ENCODE data around the gene TCF7L1. TPM values are rescaled to one million over a fixed set of nuclear protein-coding genes. Genes with fewer than 3 reads are reported as not detected.

Gene TCF7L1
- total RNA-seq, 1 donor from 2014 or later, result 15.5 TPM

DNA sequence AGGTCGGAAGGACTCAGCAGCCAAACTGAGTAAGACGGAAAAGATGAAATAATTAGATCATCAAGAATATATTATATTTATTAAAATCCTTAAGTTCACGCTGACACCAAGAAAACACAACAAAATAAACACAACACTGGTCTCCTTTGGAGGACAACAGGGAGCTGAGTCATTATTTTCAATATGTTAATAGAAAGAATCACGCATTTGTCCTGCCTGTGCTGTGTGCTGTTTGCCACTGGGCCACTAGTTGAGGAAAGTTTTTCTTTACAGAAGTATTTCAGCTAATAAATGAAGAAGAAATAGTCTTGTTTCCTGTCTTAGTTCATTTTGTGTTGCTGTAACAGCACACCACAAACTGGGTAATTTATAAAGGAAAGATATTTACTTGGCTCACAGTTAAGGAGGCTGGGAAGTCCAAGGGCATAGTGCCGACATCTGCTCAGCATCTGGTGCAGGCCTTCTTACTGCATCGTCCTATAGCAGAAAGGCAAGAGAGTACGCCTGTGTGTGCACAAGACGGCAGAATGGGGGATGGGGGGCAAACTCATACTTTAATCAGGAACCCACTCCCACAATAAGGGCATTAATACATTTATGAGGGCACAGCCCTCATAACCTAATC is 88.0 kb downstream of the TCF7L1 start:
- DNase-seq (ENCODE audit: low spot score), result no peak

DNA sequence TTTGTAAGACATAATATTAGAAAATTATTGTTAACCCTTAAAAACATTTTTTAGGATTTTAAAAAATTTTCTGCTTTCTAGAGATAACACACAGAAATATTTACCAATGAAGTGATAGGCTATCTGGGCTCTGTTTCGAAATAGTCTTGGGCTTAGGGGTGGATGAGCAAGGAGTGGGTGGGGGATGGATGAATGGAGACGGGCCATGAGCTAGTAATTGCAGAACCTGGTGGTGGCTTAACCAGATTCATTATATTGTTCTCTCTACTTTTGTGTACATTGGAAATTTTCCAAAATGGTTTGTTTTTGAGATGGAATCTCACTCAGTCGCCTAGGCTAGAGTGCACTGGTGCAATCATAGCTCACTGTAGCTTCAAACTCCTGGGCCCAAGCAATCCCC is 89.6 kb downstream of the TCF7L1 start:
- no peak for DNase-seq (ENCODE audit: low spot score)

DNA sequence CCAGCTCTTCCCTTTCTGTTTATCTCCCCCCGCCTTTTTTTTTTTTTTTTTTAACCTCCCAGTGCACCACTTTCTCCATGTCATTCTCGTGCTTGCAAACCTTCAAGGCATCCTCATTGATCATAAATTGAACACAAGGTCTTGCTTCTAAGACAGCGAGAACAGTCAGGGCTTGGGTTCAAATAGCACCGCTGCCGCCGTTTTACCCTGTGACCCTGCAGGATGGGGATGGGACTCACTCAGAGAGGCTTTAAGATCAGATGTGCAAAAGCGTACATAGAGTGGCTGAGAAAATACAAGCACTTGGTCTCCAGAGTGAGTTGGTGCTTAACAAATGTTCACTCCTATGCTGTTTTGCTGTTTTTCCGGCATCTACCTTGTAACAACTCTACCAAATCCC is 93.6 kb downstream of the TCF7L1 start:
- no peak for DNase-seq (ENCODE audit: low spot score)

DNA sequence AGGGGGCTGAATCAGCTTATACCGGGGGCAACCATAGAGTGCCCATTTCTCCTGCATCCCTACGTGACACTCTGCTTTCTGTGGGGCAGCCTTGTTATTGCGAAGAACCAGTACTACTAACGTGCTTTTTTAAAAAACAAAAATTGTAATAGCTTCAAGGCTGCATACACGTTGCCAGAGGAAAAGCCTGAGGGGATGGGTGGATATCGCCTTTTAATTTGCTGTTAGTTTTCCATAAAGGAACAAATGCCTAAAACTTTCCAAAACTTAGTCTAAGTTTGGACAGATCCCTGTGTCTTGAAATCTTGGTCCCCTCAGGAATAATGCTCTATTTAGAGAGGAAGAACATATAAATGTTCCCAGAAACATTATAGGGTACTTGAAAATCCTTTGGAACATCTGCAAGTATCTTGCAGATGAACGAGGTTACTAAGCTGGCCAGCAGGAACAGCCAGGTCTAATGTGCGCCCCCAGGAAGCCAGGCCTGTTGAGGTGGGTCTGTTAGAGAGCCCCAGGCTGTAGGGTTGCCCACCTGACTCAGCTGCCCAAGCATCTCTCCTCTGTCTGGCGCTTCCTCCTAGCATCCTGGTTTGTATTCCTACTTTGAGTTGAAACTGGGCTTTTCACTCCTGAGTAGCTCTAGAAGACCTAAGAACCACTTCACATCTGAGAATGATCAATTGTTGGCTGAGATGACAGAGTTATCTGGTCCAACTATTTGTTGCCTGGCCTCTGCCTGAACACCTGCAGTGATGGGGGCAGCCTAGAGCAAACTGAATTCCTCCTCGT is 97.7 kb downstream of the TCF7L1 start:
- no peak for DNase-seq (ENCODE audit: low spot score)

DNA sequence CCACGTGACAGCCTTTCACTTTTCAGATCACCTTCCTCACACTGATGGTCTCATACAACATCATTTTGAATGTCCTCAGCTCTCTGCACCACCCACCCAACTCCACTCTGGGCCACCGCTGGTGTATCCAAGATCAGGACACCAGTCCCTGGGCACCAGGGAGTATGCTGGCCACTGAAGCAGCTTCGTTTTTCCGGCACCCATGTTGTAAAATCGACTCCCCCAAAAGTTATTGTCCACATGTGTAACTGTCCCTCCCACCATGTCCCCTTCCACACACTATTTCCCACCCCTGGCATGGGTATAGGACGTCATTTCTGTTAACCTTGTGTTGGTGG is 98.2 kb downstream of the TCF7L1 start:
- DNase-seq (ENCODE audit: low spot score), result no peak

DNA sequence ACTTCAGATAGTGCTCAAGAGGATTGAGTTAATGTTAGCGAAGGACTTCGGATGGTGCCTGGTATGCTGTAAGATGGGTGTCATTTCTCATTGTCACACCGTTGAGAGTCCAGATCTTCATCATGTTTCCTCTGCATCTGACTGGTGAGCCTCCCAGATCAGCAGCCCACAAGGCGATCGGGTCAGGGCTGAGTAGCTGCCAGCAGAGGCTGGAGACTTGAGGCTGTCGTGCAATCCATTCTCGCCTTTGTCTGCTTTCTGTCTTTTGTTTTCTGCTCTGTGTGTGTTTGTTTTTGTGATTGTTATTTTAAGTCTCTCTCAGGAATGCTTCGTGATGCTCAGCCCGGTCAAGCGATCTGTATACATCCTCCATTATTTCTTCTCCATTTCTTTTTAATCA is 98.8 kb downstream of the TCF7L1 start:
- no peak for DNase-seq (ENCODE audit: low spot score)

DNA sequence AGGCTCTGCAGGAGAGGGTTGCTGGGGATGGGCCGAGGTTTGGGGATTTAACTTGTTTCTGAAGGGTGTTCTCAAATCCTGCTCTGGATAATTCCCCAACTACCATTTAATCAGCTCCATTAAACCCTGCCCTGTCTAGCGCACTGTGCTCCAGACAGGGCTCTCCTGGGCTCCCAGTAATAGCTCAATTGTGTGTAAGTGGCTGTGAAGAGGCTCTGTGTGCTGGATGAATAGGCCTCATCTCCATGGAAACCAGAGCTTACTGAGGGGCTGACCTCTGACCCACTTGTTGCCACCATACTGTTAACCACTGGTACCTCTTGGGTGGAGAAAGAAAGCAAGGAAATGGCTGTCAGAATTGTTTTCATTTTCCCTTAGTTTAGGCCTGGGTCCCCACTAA is 101.7 kb downstream of the TCF7L1 start:
- no peak for DNase-seq (ENCODE audit: low spot score)

DNA sequence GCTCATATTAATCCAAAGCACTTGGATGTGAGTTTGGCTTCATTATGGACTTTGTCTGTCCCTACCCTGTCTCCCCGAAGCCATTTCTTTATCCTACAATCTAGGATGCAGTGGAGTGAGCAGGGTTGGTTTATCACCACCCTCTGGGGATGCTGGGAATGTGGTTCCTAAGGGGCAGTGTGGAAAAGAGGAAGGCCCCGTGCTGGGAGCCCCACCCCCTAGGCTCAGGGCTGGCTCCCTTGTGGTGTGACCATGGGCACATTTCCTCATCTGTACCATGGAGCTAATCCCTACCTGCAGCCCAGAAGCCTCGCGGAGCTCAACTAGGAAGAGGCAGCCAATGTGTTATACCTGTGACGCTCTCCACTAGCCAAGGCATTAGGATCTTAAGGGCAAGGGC is 102.1 kb downstream of the TCF7L1 start:
- no peak for DNase-seq (ENCODE audit: low spot score)

DNA sequence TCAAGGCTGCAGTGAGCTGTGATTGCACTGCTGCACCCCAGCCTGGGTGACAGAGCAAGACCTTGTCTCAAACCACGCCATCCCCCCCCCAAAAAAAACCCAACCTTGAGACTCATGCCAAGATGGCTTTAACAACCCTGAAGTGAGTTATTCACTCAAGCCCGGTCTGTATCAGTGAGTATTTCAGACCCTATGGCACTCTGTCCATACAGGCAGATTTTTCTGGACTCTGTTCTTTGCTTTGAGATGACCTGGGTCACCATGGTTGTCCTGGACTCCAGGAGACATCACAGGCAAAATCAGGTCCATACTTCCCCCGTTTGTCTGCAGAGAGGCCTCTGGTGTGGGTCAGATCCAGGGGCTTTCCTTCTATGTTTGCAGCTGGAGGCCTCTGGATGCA is 102.9 kb downstream of the TCF7L1 start:
- DNase-seq (ENCODE audit: low spot score), result no peak

DNA sequence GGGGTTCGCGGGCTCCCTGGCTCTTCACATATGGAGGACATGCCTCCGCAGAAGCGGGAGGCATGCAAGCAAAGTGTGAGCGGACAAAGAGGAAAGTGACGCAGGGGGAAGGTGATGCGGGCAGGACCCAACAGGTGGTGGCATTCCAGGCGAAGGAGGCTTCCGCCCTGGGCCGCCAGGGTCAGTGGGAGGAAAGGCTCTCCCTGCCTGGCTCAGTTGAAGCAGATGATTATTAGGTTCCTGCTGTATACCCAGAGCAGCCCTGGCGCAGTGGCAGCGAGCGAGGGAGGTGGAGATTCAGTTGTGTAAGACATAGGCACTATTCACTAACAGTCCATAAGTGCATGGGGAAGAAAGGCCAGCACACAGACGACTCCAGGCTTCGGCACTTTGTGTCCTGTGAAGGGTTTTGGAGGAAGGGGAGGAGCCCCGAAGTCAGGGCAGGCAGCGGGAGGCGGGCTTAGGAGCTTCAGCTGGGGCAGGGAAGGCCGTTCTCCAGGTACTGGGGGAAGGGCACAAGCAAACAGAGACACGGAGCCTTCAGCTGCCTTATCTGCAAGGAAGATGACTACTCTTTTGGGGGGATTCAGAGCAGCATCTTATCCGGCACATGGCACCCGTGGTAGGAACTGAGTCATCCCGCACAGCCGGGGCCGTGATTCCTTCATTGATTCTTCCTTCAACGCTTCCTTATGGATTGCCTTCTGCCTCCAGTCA is 104.8 kb downstream of the TCF7L1 start:
- peak; percentile 65 for DNase-seq (ENCODE audit: low spot score)

DNA sequence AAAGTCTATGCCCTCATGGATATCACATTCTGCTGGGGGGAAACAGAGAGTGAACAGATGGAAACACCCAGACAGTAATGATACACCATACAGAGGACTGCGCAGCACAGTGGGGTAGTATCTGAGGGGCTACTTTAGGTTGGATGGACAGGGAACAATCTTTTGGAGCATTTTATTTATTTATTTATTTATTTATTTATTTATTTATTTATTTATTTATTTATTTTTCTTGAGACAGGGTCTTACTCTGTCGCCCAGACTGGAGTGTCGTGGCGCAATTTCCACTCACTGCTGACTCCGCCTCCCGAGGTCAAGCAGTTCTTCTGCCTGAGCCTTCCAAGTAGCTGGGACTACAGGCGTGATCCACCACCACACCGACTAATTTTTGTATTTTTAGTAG is 105.4 kb downstream of the TCF7L1 start:
- no peak for DNase-seq (ENCODE audit: low spot score)

DNA sequence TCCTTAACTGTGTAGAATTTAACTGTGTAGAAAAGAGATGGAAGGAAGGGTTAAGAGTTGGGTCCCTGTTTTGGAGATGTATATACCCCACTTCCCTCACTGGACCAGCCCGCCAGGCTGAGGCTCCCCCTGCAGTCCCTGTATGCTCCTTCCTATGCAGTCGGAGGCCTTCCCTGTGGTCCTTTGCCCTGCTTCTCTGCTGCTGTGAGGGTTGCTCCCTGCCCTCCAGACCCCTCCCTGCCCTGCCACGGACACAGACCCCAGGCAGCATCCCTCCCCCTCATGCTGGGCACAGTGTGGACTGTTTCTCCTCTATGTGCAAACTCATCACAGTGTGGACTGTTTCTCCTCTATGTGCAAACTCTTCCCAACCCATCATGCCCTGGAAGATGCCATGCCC is 105.9 kb downstream of the TCF7L1 start:
- no peak for DNase-seq (ENCODE audit: low spot score)

DNA sequence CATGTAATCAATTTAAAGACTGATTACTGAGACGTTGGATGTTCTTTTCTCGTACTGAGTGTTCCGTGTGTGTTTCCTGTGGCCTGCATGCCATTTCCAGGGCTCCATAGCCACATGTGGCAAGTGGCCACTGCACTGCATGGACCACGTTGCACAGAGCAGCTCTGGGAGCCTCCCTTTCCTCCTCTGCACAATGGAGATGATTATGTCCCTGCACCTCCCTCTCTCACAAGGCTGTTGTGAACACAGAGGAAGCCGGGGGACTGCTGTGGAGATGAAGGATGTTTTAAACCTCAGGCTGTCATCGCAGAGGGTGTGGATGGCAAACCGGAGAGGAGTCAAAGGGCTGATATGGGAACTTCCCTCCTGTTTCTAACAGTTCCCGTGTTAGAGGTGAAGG is 106.9 kb downstream of the TCF7L1 start:
- no peak for DNase-seq (ENCODE audit: low spot score)

DNA sequence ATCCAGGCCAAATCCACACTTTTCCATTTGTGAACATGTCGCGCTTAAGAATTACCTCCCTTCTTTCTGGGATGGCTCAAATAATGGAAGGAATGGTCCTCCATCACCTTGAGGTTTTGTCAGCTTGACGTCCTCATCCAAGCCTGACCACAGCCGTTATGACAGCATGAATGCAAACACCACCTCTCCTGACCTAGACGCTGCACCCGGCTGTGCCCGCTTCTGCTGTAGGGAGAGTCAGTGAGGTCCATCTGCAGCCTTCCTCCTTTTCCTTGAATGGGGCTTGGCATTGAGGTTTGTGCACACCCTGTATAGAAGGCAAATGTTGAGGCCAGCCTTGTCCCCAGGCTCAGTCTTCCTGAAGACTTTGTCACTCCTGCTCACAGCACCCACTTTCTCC is 109.1 kb downstream of the TCF7L1 start:
- no peak for DNase-seq (ENCODE audit: low spot score)

DNA sequence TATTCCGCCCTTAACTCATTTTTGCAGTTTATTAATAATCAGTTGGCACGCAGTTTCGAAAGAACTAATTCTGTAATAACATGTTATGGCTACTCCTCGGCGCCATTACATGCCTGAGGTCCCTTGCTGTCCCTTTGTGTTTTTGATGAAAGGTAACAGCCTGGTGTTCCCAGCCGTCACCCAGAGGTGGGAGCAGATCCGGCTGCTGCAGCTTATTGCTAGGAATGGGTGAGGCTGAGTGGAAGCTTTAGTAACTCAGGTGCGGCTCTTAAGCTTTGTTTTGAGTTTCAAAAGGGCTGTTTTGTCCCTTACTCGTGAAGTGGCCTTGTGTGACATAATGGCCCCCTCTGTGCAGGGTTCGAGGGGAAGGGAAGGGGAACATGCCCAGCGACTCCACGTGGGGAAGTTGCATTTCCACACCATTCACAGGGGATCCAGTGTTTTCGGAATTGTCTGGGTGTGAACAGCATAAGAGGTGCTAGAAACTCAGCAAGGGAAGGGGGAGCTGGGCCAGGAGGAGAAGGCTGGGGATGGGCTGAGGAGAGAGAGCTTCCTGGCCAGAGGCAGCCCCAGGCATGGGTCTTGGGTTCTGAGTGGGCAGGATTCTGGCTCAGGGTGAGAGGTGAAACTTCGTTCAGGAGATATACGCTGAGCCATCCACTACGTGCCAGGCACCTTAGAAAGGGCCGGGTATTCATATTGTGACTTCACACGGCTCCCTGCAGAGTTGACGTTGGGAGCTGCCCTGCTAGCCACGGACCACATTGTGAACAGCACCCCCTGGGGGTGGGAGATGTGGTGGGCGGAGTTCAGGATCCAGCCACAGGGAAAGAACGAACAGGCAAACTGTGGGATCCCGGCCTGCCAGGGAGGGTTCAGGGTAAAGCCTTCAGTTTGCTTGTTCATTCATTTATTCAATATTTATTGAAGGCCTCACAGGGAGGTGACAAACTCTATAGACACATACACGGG is 110.2 kb downstream of the TCF7L1 start:
- no peak for DNase-seq (ENCODE audit: low spot score)

DNA sequence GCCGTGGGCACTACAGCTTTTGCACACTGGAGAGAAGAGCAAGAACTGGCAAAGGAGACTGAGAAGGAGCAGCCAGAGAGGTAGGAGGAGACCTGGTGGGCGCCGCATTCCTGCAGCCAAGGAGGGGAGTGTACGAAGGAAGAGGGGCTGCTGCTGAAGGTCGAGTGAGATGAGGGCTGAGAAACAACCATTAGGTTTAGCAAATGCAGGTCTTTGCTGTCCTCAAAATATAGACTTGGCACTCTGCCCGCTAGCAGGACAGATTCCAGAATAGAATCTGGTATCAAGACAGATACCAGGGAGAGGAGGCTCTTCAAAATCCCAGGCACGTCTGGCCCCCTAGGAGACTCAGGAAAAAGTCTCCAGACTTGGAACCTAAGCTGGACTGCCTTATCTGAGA is 111.6 kb downstream of the TCF7L1 start:
- no peak for DNase-seq (ENCODE audit: low spot score)

DNA sequence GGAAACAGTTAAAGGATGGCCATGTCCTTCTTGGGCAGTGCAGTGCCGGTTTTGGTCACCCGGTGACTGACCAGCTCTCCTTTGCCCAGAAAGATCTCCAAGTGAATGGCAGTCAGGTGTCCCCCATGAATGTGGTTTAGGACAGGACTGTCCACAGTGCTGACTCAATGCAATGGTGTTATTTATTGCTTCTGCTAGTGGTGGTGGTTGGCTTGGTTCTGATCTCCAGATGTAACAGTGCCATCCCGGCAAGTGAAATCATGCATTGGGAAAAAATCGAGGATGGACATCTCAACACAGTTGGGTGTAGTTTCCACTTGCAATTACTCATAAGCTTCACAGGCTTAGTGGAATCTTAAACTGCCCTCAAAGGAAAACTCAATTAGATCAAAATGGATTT is 112.7 kb downstream of the TCF7L1 start:
- DNase-seq (ENCODE audit: low spot score), result no peak

DNA sequence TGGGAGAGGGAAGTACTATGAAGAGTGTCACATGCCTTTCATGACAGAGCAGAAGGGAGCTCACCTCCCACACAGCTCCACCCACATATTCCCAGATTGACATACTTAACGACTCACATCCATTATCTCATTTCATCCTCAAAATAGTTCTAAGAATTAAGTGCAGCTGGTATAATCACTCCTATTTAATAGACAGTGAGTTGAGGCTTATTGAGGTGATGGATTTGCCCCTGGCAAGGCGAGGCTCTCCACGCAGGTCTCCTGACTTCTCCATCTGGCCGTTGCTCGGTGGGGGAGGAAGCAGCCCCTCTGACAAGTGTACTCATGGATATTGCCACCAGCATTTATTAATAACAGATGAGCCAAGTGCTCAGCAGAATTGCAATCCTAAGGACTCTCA is 113.2 kb downstream of the TCF7L1 start:
- no peak for DNase-seq (ENCODE audit: low spot score)

DNA sequence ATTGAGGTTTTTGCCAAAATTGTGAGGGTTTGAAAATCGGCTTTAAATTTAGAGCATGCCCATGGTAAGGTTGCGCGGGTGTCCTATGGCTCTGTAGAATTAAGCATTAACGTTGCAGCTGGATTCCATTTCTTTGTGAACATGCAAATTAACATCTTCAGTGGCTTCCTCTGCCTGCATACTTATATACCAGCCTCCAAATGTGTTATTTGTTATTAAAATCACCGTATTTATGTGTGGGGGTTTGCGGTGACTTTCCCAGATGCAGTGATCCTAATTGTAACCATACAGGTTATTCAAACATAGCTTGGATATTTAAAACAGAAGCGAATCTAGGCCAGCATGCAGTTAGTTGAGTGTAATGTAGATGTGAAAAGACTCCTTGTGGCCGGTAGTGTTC is 114.4 kb downstream of the TCF7L1 start:
- DNase-seq (ENCODE audit: low spot score), result no peak

DNA sequence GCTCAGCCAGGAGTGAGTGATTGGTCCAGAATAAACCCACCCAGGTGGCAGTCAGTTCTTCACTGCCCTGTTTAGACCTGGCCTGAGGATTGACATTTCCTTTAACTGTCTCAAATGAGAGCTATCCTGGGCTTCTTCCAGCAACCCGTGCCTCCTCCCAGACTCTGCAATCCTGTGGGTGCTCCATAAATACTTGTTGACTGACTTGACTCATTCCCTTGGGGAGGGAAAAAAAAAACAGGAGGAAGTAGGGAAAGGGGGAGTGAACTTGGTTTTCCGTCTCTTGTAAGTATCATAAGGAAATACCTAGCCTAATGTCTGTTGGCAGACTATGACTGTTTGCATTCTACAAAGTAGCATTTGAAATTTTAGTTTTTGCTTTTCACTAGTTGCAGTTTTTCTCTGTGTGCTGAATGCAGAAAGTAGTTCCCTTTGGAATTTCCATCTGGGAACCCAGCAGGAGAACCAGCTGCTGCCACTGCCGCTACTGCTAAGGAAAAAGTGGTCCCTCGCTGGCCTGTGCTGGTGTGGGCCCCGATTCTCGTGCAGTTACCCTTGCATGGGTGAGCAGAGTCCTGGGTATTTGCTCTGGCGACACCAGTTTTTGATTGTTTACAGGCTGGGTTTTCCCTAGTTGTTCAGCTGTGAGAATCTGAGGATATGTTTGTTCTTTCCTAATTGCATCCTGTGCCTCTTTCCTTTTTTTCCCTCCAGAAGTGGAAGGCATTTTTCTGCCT is 115.7 kb downstream of the TCF7L1 start:
- DNase-seq (ENCODE audit: low spot score), result no peak

DNA sequence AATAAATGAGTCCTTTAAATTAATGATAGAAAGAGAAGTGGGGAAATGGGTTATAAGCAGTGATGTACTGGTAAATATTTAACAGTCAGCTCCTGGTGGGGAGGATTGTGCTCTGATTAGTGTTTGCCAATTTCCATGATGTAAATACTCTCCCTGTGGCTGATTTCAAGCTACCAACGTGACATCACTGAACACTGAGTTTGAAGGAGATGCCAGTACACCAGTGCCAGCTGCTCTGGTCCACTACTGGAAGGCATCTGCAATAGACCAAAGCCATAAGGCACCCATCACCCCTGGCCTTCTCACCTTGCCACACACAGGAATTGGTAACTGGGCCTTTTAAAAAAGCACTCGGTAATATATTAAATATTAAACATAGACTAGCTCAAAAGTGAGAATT is 116.9 kb downstream of the TCF7L1 start:
- no peak for DNase-seq (ENCODE audit: low spot score)

Measured in ureter (tissue), 1 donor.